ENCODE results near the gene NACC2.

NACC2 gene

DNA sequence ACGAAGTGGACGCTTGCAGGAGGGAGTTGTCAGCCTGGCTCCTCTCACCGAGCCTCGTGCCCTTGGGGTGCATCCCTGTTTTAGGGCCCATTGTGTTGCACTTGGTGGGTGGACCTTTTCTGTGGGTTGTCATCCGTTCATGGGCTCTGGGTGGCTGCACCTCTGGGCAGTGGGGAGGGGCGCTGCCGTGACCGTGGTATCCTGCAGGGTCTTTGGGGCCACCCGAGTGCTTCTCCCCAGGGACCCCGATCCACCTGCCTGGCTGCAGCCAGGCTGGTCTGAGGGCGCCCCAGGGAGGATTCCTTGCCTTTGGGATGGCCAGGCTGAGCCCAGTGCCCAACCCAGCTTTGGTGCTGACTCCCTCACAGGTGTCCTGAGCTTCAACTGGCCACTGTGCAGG lies 92.9 kb downstream of the NACC2 start:
- no peak for ATAC-seq
- TF ChIP-seq, protein P1, sequence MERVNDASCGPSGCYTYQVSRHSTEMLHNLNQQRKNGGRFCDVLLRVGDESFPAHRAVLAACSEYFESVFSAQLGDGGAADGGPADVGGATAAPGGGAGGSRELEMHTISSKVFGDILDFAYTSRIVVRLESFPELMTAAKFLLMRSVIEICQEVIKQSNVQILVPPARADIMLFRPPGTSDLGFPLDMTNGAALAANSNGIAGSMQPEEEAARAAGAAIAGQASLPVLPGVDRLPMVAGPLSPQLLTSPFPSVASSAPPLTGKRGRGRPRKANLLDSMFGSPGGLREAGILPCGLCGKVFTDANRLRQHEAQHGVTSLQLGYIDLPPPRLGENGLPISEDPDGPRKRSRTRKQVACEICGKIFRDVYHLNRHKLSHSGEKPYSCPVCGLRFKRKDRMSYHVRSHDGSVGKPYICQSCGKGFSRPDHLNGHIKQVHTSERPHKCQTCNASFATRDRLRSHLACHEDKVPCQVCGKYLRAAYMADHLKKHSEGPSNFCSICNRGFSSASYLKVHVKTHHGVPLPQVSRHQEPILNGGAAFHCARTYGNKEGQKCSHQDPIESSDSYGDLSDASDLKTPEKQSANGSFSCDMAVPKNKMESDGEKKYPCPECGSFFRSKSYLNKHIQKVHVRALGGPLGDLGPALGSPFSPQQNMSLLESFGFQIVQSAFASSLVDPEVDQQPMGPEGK (CRISPR knock-in tag; IDR thresholded peaks at IDR 0.05; ENCODE audit: borderline replicate concordance), result no peak
- TF ChIP-seq CSDC2 (CRISPR knock-in tag; IDR thresholded peaks at IDR 0.05), result no peak

DNA sequence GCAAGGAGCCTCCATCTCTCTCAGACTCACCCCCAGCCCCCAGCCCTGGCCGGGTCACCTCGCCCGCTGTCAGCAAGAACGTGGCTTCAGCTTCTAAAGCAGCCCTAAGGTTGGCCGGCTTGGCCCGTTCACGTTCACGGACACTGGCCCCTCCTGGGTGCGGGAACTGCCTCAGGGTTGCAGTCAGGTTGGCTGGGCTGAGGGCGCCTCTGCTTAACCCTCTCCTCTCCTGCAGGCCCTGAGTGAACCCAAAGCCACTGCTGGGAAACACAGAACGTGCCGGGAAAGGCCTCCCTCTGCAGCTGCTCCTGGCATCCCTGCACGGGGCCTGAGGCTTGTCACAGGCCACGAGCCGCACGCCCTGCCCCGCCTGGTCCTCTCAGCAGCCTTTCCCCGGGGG lies 93.9 kb downstream of the NACC2 start:
- no peak; the same call in 2 of the 3 replicates for ATAC-seq
- TF ChIP-seq ISL1 (CRISPR knock-in tag; IDR thresholded peaks at IDR 0.05) (no peak), SNAI2 (CRISPR knock-in tag; IDR thresholded peaks at IDR 0.05) (no peak), OSR1 (CRISPR knock-in tag; IDR thresholded peaks at IDR 0.05) (no peak), GLIS3 (CRISPR knock-in tag; IDR thresholded peaks at IDR 0.05) (no peak), ZFP30 (CRISPR knock-in tag; IDR thresholded peaks at IDR 0.05) (no peak), ZNF565 (CRISPR knock-in tag; conservative IDR thresholded peaks at IDR 0.05; ENCODE audit: low read depth) (no peak), CSDC2 (CRISPR knock-in tag; IDR thresholded peaks at IDR 0.05) (no peak)
- TF ChIP-seq, protein P2, sequence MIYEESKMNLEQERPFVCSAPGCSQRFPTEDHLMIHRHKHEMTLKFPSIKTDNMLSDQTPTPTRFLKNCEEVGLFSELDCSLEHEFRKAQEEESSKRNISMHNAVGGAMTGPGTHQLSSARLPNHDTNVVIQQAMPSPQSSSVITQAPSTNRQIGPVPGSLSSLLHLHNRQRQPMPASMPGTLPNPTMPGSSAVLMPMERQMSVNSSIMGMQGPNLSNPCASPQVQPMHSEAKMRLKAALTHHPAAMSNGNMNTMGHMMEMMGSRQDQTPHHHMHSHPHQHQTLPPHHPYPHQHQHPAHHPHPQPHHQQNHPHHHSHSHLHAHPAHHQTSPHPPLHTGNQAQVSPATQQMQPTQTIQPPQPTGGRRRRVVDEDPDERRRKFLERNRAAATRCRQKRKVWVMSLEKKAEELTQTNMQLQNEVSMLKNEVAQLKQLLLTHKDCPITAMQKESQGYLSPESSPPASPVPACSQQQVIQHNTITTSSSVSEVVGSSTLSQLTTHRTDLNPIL (CRISPR knock-in tag; IDR thresholded peaks at IDR 0.05; ENCODE audit: low read depth), result no peak
- TF ChIP-seq, protein P1 (CRISPR knock-in tag; IDR thresholded peaks at IDR 0.05; ENCODE audit: borderline replicate concordance), result no peak
- TF ChIP-seq, protein P3, sequence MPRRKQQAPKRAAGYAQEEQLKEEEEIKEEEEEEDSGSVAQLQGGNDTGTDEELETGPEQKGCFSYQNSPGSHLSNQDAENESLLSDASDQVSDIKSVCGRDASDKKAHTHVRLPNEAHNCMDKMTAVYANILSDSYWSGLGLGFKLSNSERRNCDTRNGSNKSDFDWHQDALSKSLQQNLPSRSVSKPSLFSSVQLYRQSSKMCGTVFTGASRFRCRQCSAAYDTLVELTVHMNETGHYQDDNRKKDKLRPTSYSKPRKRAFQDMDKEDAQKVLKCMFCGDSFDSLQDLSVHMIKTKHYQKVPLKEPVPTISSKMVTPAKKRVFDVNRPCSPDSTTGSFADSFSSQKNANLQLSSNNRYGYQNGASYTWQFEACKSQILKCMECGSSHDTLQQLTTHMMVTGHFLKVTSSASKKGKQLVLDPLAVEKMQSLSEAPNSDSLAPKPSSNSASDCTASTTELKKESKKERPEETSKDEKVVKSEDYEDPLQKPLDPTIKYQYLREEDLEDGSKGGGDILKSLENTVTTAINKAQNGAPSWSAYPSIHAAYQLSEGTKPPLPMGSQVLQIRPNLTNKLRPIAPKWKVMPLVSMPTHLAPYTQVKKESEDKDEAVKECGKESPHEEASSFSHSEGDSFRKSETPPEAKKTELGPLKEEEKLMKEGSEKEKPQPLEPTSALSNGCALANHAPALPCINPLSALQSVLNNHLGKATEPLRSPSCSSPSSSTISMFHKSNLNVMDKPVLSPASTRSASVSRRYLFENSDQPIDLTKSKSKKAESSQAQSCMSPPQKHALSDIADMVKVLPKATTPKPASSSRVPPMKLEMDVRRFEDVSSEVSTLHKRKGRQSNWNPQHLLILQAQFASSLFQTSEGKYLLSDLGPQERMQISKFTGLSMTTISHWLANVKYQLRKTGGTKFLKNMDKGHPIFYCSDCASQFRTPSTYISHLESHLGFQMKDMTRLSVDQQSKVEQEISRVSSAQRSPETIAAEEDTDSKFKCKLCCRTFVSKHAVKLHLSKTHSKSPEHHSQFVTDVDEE (CRISPR knock-in tag; IDR thresholded peaks at IDR 0.05), result no peak
- TF ChIP-seq, protein P4, sequence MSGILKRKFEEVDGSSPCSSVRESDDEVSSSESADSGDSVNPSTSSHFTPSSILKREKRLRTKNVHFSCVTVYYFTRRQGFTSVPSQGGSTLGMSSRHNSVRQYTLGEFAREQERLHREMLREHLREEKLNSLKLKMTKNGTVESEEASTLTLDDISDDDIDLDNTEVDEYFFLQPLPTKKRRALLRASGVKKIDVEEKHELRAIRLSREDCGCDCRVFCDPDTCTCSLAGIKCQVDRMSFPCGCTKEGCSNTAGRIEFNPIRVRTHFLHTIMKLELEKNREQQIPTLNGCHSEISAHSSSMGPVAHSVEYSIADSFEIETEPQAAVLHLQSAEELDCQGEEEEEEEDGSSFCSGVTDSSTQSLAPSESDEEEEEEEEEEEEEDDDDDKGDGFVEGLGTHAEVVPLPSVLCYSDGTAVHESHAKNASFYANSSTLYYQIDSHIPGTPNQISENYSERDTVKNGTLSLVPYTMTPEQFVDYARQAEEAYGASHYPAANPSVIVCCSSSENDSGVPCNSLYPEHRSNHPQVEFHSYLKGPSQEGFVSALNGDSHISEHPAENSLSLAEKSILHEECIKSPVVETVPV (CRISPR knock-in tag; IDR thresholded peaks at IDR 0.05), result no peak
- TF ChIP-seq, protein P5, sequence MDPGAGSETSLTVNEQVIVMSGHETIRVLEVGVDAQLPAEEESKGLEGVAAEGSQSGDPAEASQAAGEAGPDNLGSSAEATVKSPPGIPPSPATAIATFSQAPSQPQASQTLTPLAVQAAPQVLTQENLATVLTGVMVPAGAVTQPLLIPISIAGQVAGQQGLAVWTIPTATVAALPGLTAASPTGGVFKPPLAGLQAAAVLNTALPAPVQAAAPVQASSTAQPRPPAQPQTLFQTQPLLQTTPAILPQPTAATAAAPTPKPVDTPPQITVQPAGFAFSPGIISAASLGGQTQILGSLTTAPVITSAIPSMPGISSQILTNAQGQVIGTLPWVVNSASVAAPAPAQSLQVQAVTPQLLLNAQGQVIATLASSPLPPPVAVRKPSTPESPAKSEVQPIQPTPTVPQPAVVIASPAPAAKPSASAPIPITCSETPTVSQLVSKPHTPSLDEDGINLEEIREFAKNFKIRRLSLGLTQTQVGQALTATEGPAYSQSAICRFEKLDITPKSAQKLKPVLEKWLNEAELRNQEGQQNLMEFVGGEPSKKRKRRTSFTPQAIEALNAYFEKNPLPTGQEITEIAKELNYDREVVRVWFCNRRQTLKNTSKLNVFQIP (CRISPR knock-in tag; IDR thresholded peaks at IDR 0.05; ENCODE audit: borderline replicate concordance, low read depth), result no peak

DNA sequence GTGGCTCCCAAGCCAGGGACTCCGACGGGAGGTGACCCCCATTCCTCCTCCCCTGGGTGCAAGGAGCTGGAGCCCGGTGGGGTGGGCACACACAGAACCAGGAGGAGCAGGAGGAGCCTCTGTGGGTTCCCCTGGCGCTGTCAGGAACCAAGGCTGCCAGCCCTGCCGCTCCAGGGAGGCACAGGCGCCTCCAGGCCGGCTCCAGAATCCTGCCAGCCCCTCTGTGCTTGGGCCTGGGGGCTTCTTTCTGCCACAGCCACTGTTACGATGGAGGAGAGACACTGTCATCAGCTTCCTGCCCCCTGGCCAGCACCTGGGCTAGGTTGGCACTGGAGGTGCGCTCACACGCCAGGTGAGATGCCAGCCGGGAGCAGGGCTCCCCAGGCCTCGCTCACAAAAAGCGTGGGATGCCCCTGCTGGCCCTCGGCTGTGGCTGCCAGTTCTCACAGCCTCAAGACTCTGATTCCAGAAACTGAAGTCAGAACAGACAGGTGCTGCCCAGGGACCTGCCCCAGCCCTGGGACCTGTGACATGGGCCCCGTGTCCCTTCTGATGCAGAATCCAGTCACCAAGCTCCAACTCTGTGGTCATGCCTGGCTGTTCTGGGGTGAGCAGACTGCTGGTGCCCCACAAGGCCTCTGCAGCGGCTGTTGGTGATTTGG lies 96.5 kb downstream of the NACC2 start:
- no peak for ATAC-seq
- TF ChIP-seq ZC3H10 (CRISPR knock-in tag; IDR thresholded peaks at IDR 0.05) (no peak), CSDC2 (CRISPR knock-in tag; IDR thresholded peaks at IDR 0.05) (no peak), TOX (CRISPR knock-in tag; IDR thresholded peaks at IDR 0.05; ENCODE audit: borderline replicate concordance) (no peak)
- TF ChIP-seq, protein P1 (CRISPR knock-in tag; IDR thresholded peaks at IDR 0.05; ENCODE audit: borderline replicate concordance), result no peak
